Measurements from ENCODE around the gene PABPC1L.
A peak's percentile ranks its signal among the peaks of the same experiment; 100 is the strongest.

Gene PABPC1L

GRCh38 chr20:44869471-44869870 lies 40.4 kb upstream of the PABPC1L start:
- no peak for TF ChIP-seq POLR2AphosphoS5 (IDR thresholded peaks at IDR 0.05; ENCODE audit: low read depth, low read length)
- no peak for TF ChIP-seq REST (IDR thresholded peaks at IDR 0.05; ENCODE audit: insufficient read depth in 1 of 2, low read depth in 2 of 2, low read length in 2 of 2)
- no peak for TF ChIP-seq TAF1 (IDR thresholded peaks at IDR 0.05; ENCODE audit: borderline replicate concordance, insufficient read depth, low read length)
- no peak for TF ChIP-seq FOXP2 (optimal IDR thresholded peaks at IDR 0.05; ENCODE audit: borderline replicate concordance, extremely low read depth, extremely low read length, insufficient read depth)
- TF ChIP-seq SIN3A (IDR thresholded peaks at IDR 0.05; ENCODE audit: borderline replicate concordance, insufficient read depth, low read length), result no peak

DNA sequence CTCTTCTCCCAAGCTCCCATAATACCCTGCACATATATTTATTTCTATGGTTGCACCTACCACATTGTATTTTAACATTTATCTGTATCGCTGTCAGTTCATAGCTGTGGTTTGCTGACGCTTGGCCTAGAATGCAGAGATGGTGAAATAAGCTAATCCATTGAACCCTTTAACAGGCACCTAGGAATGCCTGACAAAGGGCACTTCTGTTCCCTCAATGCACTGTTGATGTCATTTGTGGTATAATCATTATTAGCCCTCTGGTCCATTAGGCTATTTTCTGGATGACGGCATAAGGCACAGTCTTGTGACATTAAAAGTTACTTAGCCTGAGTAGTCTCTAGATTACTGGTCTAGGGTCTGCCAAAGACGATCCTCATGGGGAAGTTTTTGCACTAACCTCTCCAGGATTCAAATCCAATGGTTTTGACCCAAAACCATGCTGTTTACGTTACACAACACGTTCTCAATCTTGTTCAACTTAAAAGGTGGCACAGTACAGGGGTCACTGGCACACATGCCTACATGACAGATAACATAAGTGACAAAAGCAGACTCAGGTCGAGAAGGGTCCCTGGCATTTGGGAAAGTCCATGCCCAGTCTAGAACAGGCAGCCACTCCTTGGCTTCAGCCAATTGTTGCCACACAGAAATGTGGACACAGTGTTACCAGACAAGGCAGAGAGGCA lies 26.5 kb upstream of the PABPC1L start:
- TF ChIP-seq REST (IDR thresholded peaks at IDR 0.05; ENCODE audit: insufficient read depth in 1 of 2, low read depth in 2 of 2, low read length in 2 of 2) (no peak), FOXP2 (optimal IDR thresholded peaks at IDR 0.05; ENCODE audit: borderline replicate concordance, extremely low read depth, extremely low read length, insufficient read depth) (no peak), SIN3A (IDR thresholded peaks at IDR 0.05; ENCODE audit: borderline replicate concordance, insufficient read depth, low read length) (no peak), TAF1 (IDR thresholded peaks at IDR 0.05; ENCODE audit: borderline replicate concordance, insufficient read depth, low read length) (no peak)

GRCh38 chr20:44884907-44885391 lies 24.9 kb upstream of the PABPC1L start:
- TF ChIP-seq POLR2AphosphoS5 (IDR thresholded peaks at IDR 0.05; ENCODE audit: low read depth, low read length) (no peak), SIN3A (IDR thresholded peaks at IDR 0.05; ENCODE audit: borderline replicate concordance, insufficient read depth, low read length) (no peak), TAF1 (IDR thresholded peaks at IDR 0.05; ENCODE audit: borderline replicate concordance, insufficient read depth, low read length) (no peak), REST (IDR thresholded peaks at IDR 0.05; ENCODE audit: insufficient read depth in 1 of 2, low read depth in 2 of 2, low read length in 2 of 2) (no peak), FOXP2 (optimal IDR thresholded peaks at IDR 0.05; ENCODE audit: borderline replicate concordance, extremely low read depth, extremely low read length, insufficient read depth) (no peak)

GRCh38 chr20:44885392-44886265 lies 24.2 kb upstream of the PABPC1L start, which contains the start of gene YWHAB:
Gene YWHAB (plus strand): TSS chr20:44885705. CDS start chr20:44901534, 15,829 bp downstream.
- no peak for TF ChIP-seq REST (IDR thresholded peaks at IDR 0.05; ENCODE audit: insufficient read depth in 1 of 2, low read depth in 2 of 2, low read length in 2 of 2)
- no peak for TF ChIP-seq SIN3A (IDR thresholded peaks at IDR 0.05; ENCODE audit: borderline replicate concordance, insufficient read depth, low read length)
- TF ChIP-seq FOXP2 (optimal IDR thresholded peaks at IDR 0.05; ENCODE audit: borderline replicate concordance, extremely low read depth, extremely low read length, insufficient read depth), result peak; percentile 83
- peak; percentile 87 for TF ChIP-seq POLR2AphosphoS5 (IDR thresholded peaks at IDR 0.05; ENCODE audit: low read depth, low read length)
- TF ChIP-seq TAF1 (IDR thresholded peaks at IDR 0.05; ENCODE audit: borderline replicate concordance, insufficient read depth, low read length), result peak; percentile 60; the same call in 1 of the 2 replicates

Measured in PFSK-1 (cell line).